GM12878 (cell line): ENCODE results near the gene CACNA1E.

Experiments used
- ASH2L ChIP-seq: fragments of 300-600, 200-600 bp; sonication (generic); IDR thresholded peaks from 2 replicates; pipeline ENCODE4 v1.6.1; 2017; ENCODE audit warnings: low read depth, mild to moderate bottlenecking, borderline replicate concordance
- CEBPB ChIP-seq, 2 experiments: fragments of 150-350 bp in 1 of 2; IDR thresholded peaks; 2 replicates each; pipeline ENCODE4 v1.6.1; 2012 to 2014; ENCODE audit warnings: low read depth in 2 of 2, low read length in 2 of 2, borderline replicate concordance in 1 of 2, inconsistent platforms in 1 of 2
- CTCF ChIP-seq, 3 experiments: IDR thresholded peaks in 2 of 3; conservative IDR thresholded peaks in 1 of 3; 2 replicates each; pipeline ENCODE4 v1.5.1; 2011; ENCODE audit warnings: low read depth in 3 of 3, low read length in 3 of 3, mild to moderate bottlenecking in 3 of 3, control low read depth in 2 of 3, moderate library complexity in 2 of 3, inconsistent platforms in 1 of 3, mixed read lengths in 1 of 3; ENCODE audit not compliant: control insufficient read depth in 2 of 3, insufficient read depth in 1 of 3; ENCODE audit errors: extremely low read depth in 1 of 3
- ETV6 ChIP-seq, 2 experiments: fragments of 450-650 bp in 1 of 2; IDR thresholded peaks in 1 of 2; conservative IDR thresholded peaks in 1 of 2; 2 replicates each; pipeline ENCODE4 v1.6.1; 2014; ENCODE audit warnings: antibody characterized with exemption in 1 of 2, borderline replicate concordance in 1 of 2, low read depth in 1 of 2, mild to moderate bottlenecking in 1 of 2, moderate library complexity in 1 of 2
- MAX ChIP-seq: IDR thresholded peaks from 2 replicates; pipeline ENCODE4 v1.6.1; 2012; ENCODE audit warnings: low read depth, low read length, improper control_type of control experiment
- POLR2AphosphoS5 ChIP-seq: IDR thresholded peaks from 2 replicates; pipeline ENCODE4 v1.6.1; 2011; ENCODE audit warnings: mild to moderate bottlenecking, low read length, inconsistent platforms
- SPI1 ChIP-seq: IDR thresholded peaks from 2 replicates; pipeline ENCODE4 v1.6.1; 2011; ENCODE audit warnings: low read depth, mild to moderate bottlenecking, low read length, moderate library complexity, borderline replicate concordance; ENCODE audit not compliant: insufficient read depth
- SRF ChIP-seq, 2 experiments: IDR thresholded peaks; 2 replicates each; pipeline ENCODE4 v1.6.1; 2011; ENCODE audit warnings: low read depth in 2 of 2, low read length in 2 of 2, mild to moderate bottlenecking in 1 of 2, moderate library complexity in 1 of 2
- USF2 ChIP-seq: IDR thresholded peaks from 2 replicates; pipeline ENCODE4 v1.6.1; 2011; ENCODE audit warnings: low read depth, low read length, improper control_type of control experiment, borderline replicate concordance
- ZNF24 ChIP-seq: fragments of 450-650 bp; IDR thresholded peaks from 2 replicates; pipeline ENCODE4 v1.6.1; 2017; ENCODE audit warnings: antibody characterized with exemption, mild to moderate bottlenecking
- TF ChIP-seq, protein P1 (sequence below): fragments of 450-650 bp; IDR thresholded peaks from 2 replicates; pipeline ENCODE4 v1.6.1; 2016; ENCODE audit warnings: mild to moderate bottlenecking, moderate library complexity, borderline replicate concordance

DNA sequence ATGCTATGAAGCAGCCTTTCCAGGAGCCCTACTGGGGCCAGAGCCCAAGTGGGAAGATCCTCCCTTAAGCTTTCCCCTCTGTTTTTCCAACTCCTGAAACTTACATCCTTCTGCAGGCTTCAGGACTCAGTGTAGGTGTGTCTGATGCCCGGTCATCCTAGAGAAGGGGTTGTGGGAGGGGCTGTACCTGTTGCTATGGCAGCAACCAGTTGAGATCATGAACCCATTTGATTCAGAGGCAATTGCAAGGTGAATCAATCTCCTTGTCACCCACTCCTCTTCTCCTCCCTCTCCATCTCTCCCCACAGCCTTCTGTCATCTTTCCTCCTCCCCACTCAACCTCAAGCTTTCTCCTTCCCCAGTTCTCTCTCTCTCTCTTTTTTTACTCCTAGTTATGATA, 151.8 kb downstream of the CACNA1E start:
- TF ChIP-seq ZNF24: no peak
- TF ChIP-seq USF2: no peak
- TF ChIP-seq CEBPB (IDR thresholded peaks at IDR 0.05; ENCODE audit: borderline replicate concordance in 1 of 2, low read depth in 2 of 2, low read length in 2 of 2): no peak
- no peak for TF ChIP-seq SRF (IDR thresholded peaks at IDR 0.05; ENCODE audit: low read depth in 2 of 2, low read length in 2 of 2)
- no peak for TF ChIP-seq MAX
- TF ChIP-seq POLR2AphosphoS5: no peak
- TF ChIP-seq CTCF (IDR thresholded peaks at IDR 0.05 in 2 of 3, conservative IDR thresholded peaks at IDR 0.05 in 1 of 3; ENCODE audit: control insufficient read depth in 2 of 3, extremely low read depth in 1 of 3, insufficient read depth in 1 of 3, low read depth in 3 of 3, low read length in 3 of 3): no peak
- TF ChIP-seq SPI1: no peak
- TF ChIP-seq, protein P1, sequence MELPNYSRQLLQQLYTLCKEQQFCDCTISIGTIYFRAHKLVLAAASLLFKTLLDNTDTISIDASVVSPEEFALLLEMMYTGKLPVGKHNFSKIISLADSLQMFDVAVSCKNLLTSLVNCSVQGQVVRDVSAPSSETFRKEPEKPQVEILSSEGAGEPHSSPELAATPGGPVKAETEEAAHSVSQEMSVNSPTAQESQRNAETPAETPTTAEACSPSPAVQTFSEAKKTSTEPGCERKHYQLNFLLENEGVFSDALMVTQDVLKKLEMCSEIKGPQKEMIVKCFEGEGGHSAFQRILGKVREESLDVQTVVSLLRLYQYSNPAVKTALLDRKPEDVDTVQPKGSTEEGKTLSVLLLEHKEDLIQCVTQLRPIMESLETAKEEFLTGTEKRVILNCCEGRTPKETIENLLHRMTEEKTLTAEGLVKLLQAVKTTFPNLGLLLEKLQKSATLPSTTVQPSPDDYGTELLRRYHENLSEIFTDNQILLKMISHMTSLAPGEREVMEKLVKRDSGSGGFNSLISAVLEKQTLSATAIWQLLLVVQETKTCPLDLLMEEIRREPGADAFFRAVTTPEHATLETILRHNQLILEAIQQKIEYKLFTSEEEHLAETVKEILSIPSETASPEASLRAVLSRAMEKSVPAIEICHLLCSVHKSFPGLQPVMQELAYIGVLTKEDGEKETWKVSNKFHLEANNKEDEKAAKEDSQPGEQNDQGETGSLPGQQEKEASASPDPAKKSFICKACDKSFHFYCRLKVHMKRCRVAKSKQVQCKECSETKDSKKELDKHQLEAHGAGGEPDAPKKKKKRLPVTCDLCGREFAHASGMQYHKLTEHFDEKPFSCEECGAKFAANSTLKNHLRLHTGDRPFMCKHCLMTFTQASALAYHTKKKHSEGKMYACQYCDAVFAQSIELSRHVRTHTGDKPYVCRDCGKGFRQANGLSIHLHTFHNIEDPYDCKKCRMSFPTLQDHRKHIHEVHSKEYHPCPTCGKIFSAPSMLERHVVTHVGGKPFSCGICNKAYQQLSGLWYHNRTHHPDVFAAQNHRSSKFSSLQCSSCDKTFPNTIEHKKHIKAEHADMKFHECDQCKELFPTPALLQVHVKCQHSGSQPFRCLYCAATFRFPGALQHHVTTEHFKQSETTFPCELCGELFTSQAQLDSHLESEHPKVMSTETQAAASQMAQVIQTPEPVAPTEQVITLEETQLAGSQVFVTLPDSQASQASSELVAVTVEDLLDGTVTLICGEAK: no peak
- TF ChIP-seq ASH2L: no peak
- TF ChIP-seq ETV6 (conservative IDR thresholded peaks at IDR 0.05 in 1 of 2, IDR thresholded peaks at IDR 0.05 in 1 of 2; ENCODE audit: borderline replicate concordance in 1 of 2, low read depth in 1 of 2): no peak
